CD14-positive monocyte (primary cell): ENCODE measurements around the gene ANKRD36B. TPM values are rescaled to one million over a fixed set of nuclear protein-coding genes. Genes with fewer than 3 reads are reported as not detected.
"Not testable (repeated sequence)": the region's sequence is repeated elsewhere in the genome, so short reads cannot be mapped to it uniquely, and the experiment has no call there.

Experiments used
- DNase-seq, 3 donors: peaks; one replicate each; pipeline ENCODE4 v3.0.0-alpha.2; 2011 to 2022
- H2AFZ ChIP-seq: 2 replicates; pipeline ENCODE4 v1.6.0; 2012; ENCODE audit warnings: mild to moderate bottlenecking, low read depth, low read length, inconsistent platforms; ENCODE audit not compliant: insufficient read depth, poor library complexity, severe bottlenecking
- H3K27ac ChIP-seq, 2 donors: 1 replicate in 1 of 2; 2 replicates in 1 of 2; pipeline ENCODE4 v1.5.1; 2012 to 2013; ENCODE audit warnings: low read length in 2 of 2, control low read depth in 1 of 2, inconsistent platforms in 1 of 2, low read depth in 1 of 2, mild to moderate bottlenecking in 1 of 2
- H3K27me3 ChIP-seq, 2 donors: one replicate each; pipeline versions ENCODE4 v1.6.0 to v1.6.1; 2011 to 2013; ENCODE audit warnings: low read length in 2 of 2; ENCODE audit not compliant: control insufficient read depth in 2 of 2, insufficient read depth in 2 of 2
- H3K36me3 ChIP-seq, 2 donors: replicated peaks in 1 of 2; 1 replicate in 1 of 2; 2 replicates in 1 of 2; pipeline versions ENCODE4 v1.5.1 to v1.6.1; 2012 to 2013; ENCODE audit warnings: low read length in 2 of 2, control low read depth in 1 of 2, inconsistent platforms in 1 of 2, mild to moderate bottlenecking in 1 of 2; ENCODE audit not compliant: insufficient read depth in 2 of 2, control insufficient read depth in 1 of 2
- H3K4me1 ChIP-seq, 2 donors: 1 replicate in 1 of 2; 2 replicates in 1 of 2; pipeline versions ENCODE4 v1.5.1 to v1.6.1; 2012 to 2013; ENCODE audit warnings: low read length in 2 of 2, control low read depth in 1 of 2, inconsistent platforms in 1 of 2, mild to moderate bottlenecking in 1 of 2, moderate library complexity in 1 of 2; ENCODE audit not compliant: insufficient read depth in 2 of 2, control insufficient read depth in 1 of 2
- H3K4me2 ChIP-seq: replicated peaks from 2 replicates; pipeline ENCODE3; 2012; ENCODE audit warnings: low read length, moderate library complexity, mild to moderate bottlenecking; ENCODE audit not compliant: poor library complexity, severe bottlenecking; ENCODE audit errors: extremely low read depth
- H3K4me3 ChIP-seq, 3 experiments: fragments of 200-600 bp in 1 of 3; sonication (generic) in 1 of 3; replicated peaks in 1 of 3; 1 replicate in 2 of 3; 2 replicates in 1 of 3; pipeline ENCODE4 v1.5.1; 2011 to 2013; ENCODE audit warnings: low read length in 3 of 3, mild to moderate bottlenecking in 3 of 3, control low read depth in 2 of 3, low read depth in 2 of 3, inconsistent platforms in 1 of 3, moderate library complexity in 1 of 3
- H3K79me2 ChIP-seq: 2 replicates; pipeline ENCODE4 v1.6.0; 2012; ENCODE audit warnings: mild to moderate bottlenecking, control low read depth, inconsistent platforms, low read length, moderate library complexity; ENCODE audit not compliant: insufficient read depth
- H3K9ac ChIP-seq: 2 replicates; pipeline ENCODE4 v1.6.0; 2017; ENCODE audit warnings: low read length, mild to moderate bottlenecking; ENCODE audit not compliant: insufficient read depth, poor library complexity, severe bottlenecking
- H3K9me3 ChIP-seq, 2 donors: replicated peaks in 1 of 2; 1 replicate in 1 of 2; 2 replicates in 1 of 2; pipeline versions ENCODE4 v1.5.1 to v1.6.1; 2012 to 2013; ENCODE audit warnings: low read length in 2 of 2, control low read depth in 1 of 2; ENCODE audit not compliant: control insufficient read depth in 1 of 2, insufficient read depth in 1 of 2
- H4K20me1 ChIP-seq: 2 replicates; pipeline ENCODE4 v1.6.0; 2012; ENCODE audit warnings: mild to moderate bottlenecking, low read length, control low read depth, moderate library complexity; ENCODE audit not compliant: insufficient read depth
- H3K27ac Mint-ChIP-seq, 7 donors: one replicate each; pipeline ENCODE4 v1.8.0; 2020; ENCODE audit warnings: mild to moderate bottlenecking in 7 of 7, mixed read lengths in 7 of 7, moderate library complexity in 6 of 7, inconsistent platforms in 2 of 7
- H3K27me3 Mint-ChIP-seq, 3 donors: one replicate each; pipeline ENCODE4 v1.8.0; 2021 to 2022; ENCODE audit warnings: low read depth in 3 of 3, mild to moderate bottlenecking in 3 of 3, mixed read lengths in 3 of 3, moderate library complexity in 3 of 3, inconsistent platforms in 1 of 3
- H3K36me3 Mint-ChIP-seq, 2 donors: one replicate each; pipeline ENCODE4 v1.8.0; 2020; ENCODE audit warnings: mixed read lengths in 2 of 2, inconsistent platforms in 1 of 2, mild to moderate bottlenecking in 1 of 2
- H3K4me1 Mint-ChIP-seq: one replicate; pipeline ENCODE4 v1.8.0; 2020; ENCODE audit warnings: mild to moderate bottlenecking, mixed read lengths
- H3K4me3 Mint-ChIP-seq, 2 donors: one replicate each; pipeline ENCODE4 v1.8.0; 2020; ENCODE audit warnings: mild to moderate bottlenecking in 2 of 2, mixed read lengths in 2 of 2, moderate library complexity in 1 of 2
- H3K9me3 Mint-ChIP-seq, 7 donors: one replicate each; pipeline ENCODE4 v1.8.0; 2020 to 2022; ENCODE audit warnings: mixed read lengths in 7 of 7, mild to moderate bottlenecking in 6 of 7, moderate library complexity in 6 of 7, inconsistent platforms in 2 of 7
- WGBS: methylation state at CpG from one replicate; pipeline ENCODE4 v1.1.5; 2013; ENCODE audit warnings: missing lambda C conversion rate; ENCODE audit not compliant: insufficient coverage; 5-methylcytosine and 5-hydroxymethylcytosine counted together
- intact Hi-C, 2 donors: fragments of 100-400 bp; cut with micrococcal nuclease; formaldehyde crosslinking; loops; one replicate each; pipeline versions ENCODE4 v1.15.0 to v1.15.1; 2023
- polyA plus RNA-seq, 3 donors: library from polyadenylated mRNA; depleted of rRNA in 1 of 3; unstranded in 2 of 3; stranded (reverse) in 1 of 3; fragments of 300-500 nt in 2 of 3; fragments of >200 nt in 1 of 3; fragmentation: Illumina TruSeq in 2 of 3; gene quantifications; 1 replicate in 2 of 3; 2 replicates in 1 of 3; pipeline ENCODE4 v1.2.3, GENCODE V29; 2012 to 2021

Gene ANKRD36B
- polyA plus RNA-seq, 3 donors, result 0.73 to 3.1 (median 1.2) TPM

DNA sequence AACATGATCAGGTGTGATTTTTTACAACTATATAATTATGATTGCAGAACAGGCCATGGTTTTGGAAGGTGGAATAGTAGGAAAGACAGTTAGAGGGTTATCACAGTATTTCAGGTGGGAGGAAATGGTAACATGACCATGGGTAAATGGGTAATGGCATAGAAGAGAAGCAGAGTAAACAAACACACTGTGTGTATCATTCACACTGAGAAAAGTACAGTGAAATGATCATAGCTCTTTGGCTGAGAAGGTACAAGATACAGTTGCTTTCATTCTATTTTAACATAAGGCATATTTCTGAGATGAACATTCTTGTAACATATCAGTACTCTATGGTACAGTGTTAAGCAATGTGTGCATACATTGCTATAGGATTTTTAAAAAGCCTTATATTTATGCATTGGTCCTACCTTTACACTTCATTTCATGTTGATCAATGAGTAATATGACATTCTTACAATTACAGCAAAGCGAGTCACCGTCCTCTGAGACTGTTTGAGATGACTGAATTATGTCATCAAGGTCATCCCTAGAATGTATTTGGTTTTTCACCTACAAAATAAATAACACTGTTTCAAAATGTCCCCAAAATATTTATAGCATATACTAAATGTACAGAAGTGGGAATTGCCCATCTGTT, 66.6 kb downstream of the ANKRD36B start:
- H3K27ac ChIP-seq, H3K79me2 ChIP-seq, H3K4me3 Mint-ChIP-seq, H3K9ac ChIP-seq, H2AFZ ChIP-seq, H3K4me1 Mint-ChIP-seq, intact Hi-C loops, H3K27me3 Mint-ChIP-seq, H3K4me1 ChIP-seq, H3K4me2 ChIP-seq, H4K20me1 ChIP-seq, H3K27me3 ChIP-seq, H3K4me3 ChIP-seq, H3K9me3 ChIP-seq, DNase-seq, H3K27ac Mint-ChIP-seq, H3K36me3 ChIP-seq: not testable (repeated sequence)
- no CpG with 5 or more reads among the region's 2 CpGs for WGBS
- Mint-ChIP-seq H3K36me3 (peaks cover 9 to 18% of the 10 kb centered on the region in 2 donors), H3K9me3 (peaks cover 0 to 10% (median 6%) of the 10 kb centered on the region in 7 donors)

- H3K9me3 Mint-ChIP-seq, H3K79me2 ChIP-seq, H3K4me1 Mint-ChIP-seq, H3K4me1 ChIP-seq, H3K36me3 ChIP-seq, H3K27ac ChIP-seq, H2AFZ ChIP-seq, H3K9ac ChIP-seq, H3K4me3 Mint-ChIP-seq, H3K9me3 ChIP-seq, DNase-seq, H3K27ac Mint-ChIP-seq, H3K27me3 Mint-ChIP-seq, H3K4me2 ChIP-seq, H3K36me3 Mint-ChIP-seq, H4K20me1 ChIP-seq, H3K4me3 ChIP-seq, intact Hi-C loops, H3K27me3 ChIP-seq: not testable (repeated sequence)
- no CpG with 5 or more reads among the region's 4 CpGs for WGBS
Observed at GRCh38 chr2:97495651-97496050, 94.0 kb downstream of the ANKRD36B start.

DNA sequence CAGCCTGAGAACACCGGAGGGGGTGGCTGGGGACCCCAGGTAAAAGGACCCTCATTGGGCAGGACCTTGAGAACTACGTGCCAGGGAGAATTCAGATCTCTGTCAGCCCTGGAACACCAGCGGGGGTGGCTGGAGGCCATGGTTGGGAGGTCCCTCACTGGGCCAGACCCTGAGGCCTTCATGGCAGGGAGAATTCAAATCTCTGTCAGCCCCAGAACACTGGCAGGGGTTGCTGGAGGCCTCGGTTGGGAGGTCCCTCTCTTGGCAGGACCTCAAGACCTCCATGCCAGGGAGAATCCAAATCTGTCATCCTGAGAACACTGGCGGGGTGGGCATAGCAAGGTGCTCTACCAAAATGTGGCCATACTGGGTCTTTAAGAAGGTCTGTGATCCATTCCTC, 99.5 kb downstream of the ANKRD36B start:
- H3K27ac Mint-ChIP-seq, H3K27ac ChIP-seq, H3K4me1 Mint-ChIP-seq, H4K20me1 ChIP-seq, H3K9ac ChIP-seq, H3K36me3 Mint-ChIP-seq, H3K27me3 Mint-ChIP-seq, H3K36me3 ChIP-seq, H3K79me2 ChIP-seq, H3K4me2 ChIP-seq, H3K4me1 ChIP-seq, H3K27me3 ChIP-seq, intact Hi-C loops, H3K9me3 Mint-ChIP-seq, H2AFZ ChIP-seq, H3K4me3 ChIP-seq, H3K9me3 ChIP-seq, H3K4me3 Mint-ChIP-seq: not testable (repeated sequence)
- DNase-seq, result peak in 1 of 3 donors; percentile 0
- 96% methylated on average over 4 of the region's 5 CpGs for WGBS

Other genes starting within 250 kb of the ANKRD36B start
- gene COX5B, start 56.2 kb upstream of the ANKRD36B start, polyA plus RNA-seq, result 100 to 1,000 TPM; 215 to 598 (median 546) TPM
- gene ACTR1B, start 74.2 kb upstream of the ANKRD36B start, polyA plus RNA-seq, result 10 to 100 TPM in 1 of 3 donors, 1 to 10 TPM in 2; 8.9 to 64.4 (median 9.9) TPM
- 1 to 10 TPM in 1 of 3 donors, not detected in 2; 7.9 TPM for gene C2orf92, start 79.8 kb upstream of the ANKRD36B start, polyA plus RNA-seq
- gene ZAP70, start 123.7 kb upstream of the ANKRD36B start, polyA plus RNA-seq, result under 1 TPM; 0.30 to 0.69 (median 0.38) TPM